CD14-positive monocyte (primary cell): ENCODE results near the gene ADH1C. TPM values are rescaled to one million over a fixed set of nuclear protein-coding genes. Genes with fewer than 3 reads are reported as not detected.

ENCODE experiments used
- DNase-seq, 3 donors: peaks; one replicate each; pipeline ENCODE4 v3.0.0-alpha.2; 2011 to 2022
- H2AFZ ChIP-seq: 2 replicates; pipeline ENCODE4 v1.6.0; 2012; ENCODE audit warnings: mild to moderate bottlenecking, low read depth, low read length, inconsistent platforms; ENCODE audit not compliant: insufficient read depth, poor library complexity, severe bottlenecking
- H3K27ac ChIP-seq, 2 donors: 1 replicate in 1 of 2; 2 replicates in 1 of 2; pipeline ENCODE4 v1.5.1; 2012 to 2013; ENCODE audit warnings: low read length in 2 of 2, control low read depth in 1 of 2, inconsistent platforms in 1 of 2, low read depth in 1 of 2, mild to moderate bottlenecking in 1 of 2
- H3K27me3 ChIP-seq, 2 donors: one replicate each; pipeline versions ENCODE4 v1.6.0 to v1.6.1; 2011 to 2013; ENCODE audit warnings: low read length in 2 of 2; ENCODE audit not compliant: control insufficient read depth in 2 of 2, insufficient read depth in 2 of 2
- H3K36me3 ChIP-seq, 2 donors: replicated peaks in 1 of 2; 1 replicate in 1 of 2; 2 replicates in 1 of 2; pipeline versions ENCODE4 v1.5.1 to v1.6.1; 2012 to 2013; ENCODE audit warnings: low read length in 2 of 2, control low read depth in 1 of 2, inconsistent platforms in 1 of 2, mild to moderate bottlenecking in 1 of 2; ENCODE audit not compliant: insufficient read depth in 2 of 2, control insufficient read depth in 1 of 2
- H3K4me1 ChIP-seq, 2 donors: 1 replicate in 1 of 2; 2 replicates in 1 of 2; pipeline versions ENCODE4 v1.5.1 to v1.6.1; 2012 to 2013; ENCODE audit warnings: low read length in 2 of 2, control low read depth in 1 of 2, inconsistent platforms in 1 of 2, mild to moderate bottlenecking in 1 of 2, moderate library complexity in 1 of 2; ENCODE audit not compliant: insufficient read depth in 2 of 2, control insufficient read depth in 1 of 2
- H3K4me2 ChIP-seq: replicated peaks from 2 replicates; pipeline ENCODE3; 2012; ENCODE audit warnings: low read length, moderate library complexity, mild to moderate bottlenecking; ENCODE audit not compliant: poor library complexity, severe bottlenecking; ENCODE audit errors: extremely low read depth
- H3K4me3 ChIP-seq, 3 experiments: fragments of 200-600 bp in 1 of 3; sonication (generic) in 1 of 3; replicated peaks in 1 of 3; 1 replicate in 2 of 3; 2 replicates in 1 of 3; pipeline ENCODE4 v1.5.1; 2011 to 2013; ENCODE audit warnings: low read length in 3 of 3, mild to moderate bottlenecking in 3 of 3, control low read depth in 2 of 3, low read depth in 2 of 3, inconsistent platforms in 1 of 3, moderate library complexity in 1 of 3
- H3K79me2 ChIP-seq: 2 replicates; pipeline ENCODE4 v1.6.0; 2012; ENCODE audit warnings: mild to moderate bottlenecking, control low read depth, inconsistent platforms, low read length, moderate library complexity; ENCODE audit not compliant: insufficient read depth
- H3K9ac ChIP-seq: 2 replicates; pipeline ENCODE4 v1.6.0; 2017; ENCODE audit warnings: low read length, mild to moderate bottlenecking; ENCODE audit not compliant: insufficient read depth, poor library complexity, severe bottlenecking
- H3K9me3 ChIP-seq, 2 donors: replicated peaks in 1 of 2; 1 replicate in 1 of 2; 2 replicates in 1 of 2; pipeline versions ENCODE4 v1.5.1 to v1.6.1; 2012 to 2013; ENCODE audit warnings: low read length in 2 of 2, control low read depth in 1 of 2; ENCODE audit not compliant: control insufficient read depth in 1 of 2, insufficient read depth in 1 of 2
- H4K20me1 ChIP-seq: 2 replicates; pipeline ENCODE4 v1.6.0; 2012; ENCODE audit warnings: mild to moderate bottlenecking, low read length, control low read depth, moderate library complexity; ENCODE audit not compliant: insufficient read depth
- H3K27ac Mint-ChIP-seq, 7 donors: one replicate each; pipeline ENCODE4 v1.8.0; 2020; ENCODE audit warnings: mild to moderate bottlenecking in 7 of 7, mixed read lengths in 7 of 7, moderate library complexity in 6 of 7, inconsistent platforms in 2 of 7
- H3K27me3 Mint-ChIP-seq, 3 donors: one replicate each; pipeline ENCODE4 v1.8.0; 2021 to 2022; ENCODE audit warnings: low read depth in 3 of 3, mild to moderate bottlenecking in 3 of 3, mixed read lengths in 3 of 3, moderate library complexity in 3 of 3, inconsistent platforms in 1 of 3
- H3K36me3 Mint-ChIP-seq, 2 donors: one replicate each; pipeline ENCODE4 v1.8.0; 2020; ENCODE audit warnings: mixed read lengths in 2 of 2, inconsistent platforms in 1 of 2, mild to moderate bottlenecking in 1 of 2
- H3K4me1 Mint-ChIP-seq: one replicate; pipeline ENCODE4 v1.8.0; 2020; ENCODE audit warnings: mild to moderate bottlenecking, mixed read lengths
- H3K4me3 Mint-ChIP-seq, 2 donors: one replicate each; pipeline ENCODE4 v1.8.0; 2020; ENCODE audit warnings: mild to moderate bottlenecking in 2 of 2, mixed read lengths in 2 of 2, moderate library complexity in 1 of 2
- H3K9me3 Mint-ChIP-seq, 7 donors: one replicate each; pipeline ENCODE4 v1.8.0; 2020 to 2022; ENCODE audit warnings: mixed read lengths in 7 of 7, mild to moderate bottlenecking in 6 of 7, moderate library complexity in 6 of 7, inconsistent platforms in 2 of 7
- WGBS: methylation state at CpG from one replicate; pipeline ENCODE4 v1.1.5; 2013; ENCODE audit warnings: missing lambda C conversion rate; ENCODE audit not compliant: insufficient coverage; 5-methylcytosine and 5-hydroxymethylcytosine counted together
- intact Hi-C, 2 donors: fragments of 100-400 bp; cut with micrococcal nuclease; formaldehyde crosslinking; loops; one replicate each; pipeline versions ENCODE4 v1.15.0 to v1.15.1; 2023
- polyA plus RNA-seq, 3 donors: library from polyadenylated mRNA; depleted of rRNA in 1 of 3; unstranded in 2 of 3; stranded (reverse) in 1 of 3; fragments of 300-500 nt in 2 of 3; fragments of >200 nt in 1 of 3; fragmentation: Illumina TruSeq in 2 of 3; gene quantifications; 1 replicate in 2 of 3; 2 replicates in 1 of 3; pipeline ENCODE4 v1.2.3, GENCODE V29; 2012 to 2021
- TF ChIP-seq, protein P1 (sequence below): fragments of 200-600 bp; IDR thresholded peaks from one replicate; pipeline ENCODE4 v1.8.0; 2022; ENCODE audit warnings: antibody characterized with exemption, mild to moderate bottlenecking

Gene ADH1C
- polyA plus RNA-seq, 3 donors: not detected

DNA sequence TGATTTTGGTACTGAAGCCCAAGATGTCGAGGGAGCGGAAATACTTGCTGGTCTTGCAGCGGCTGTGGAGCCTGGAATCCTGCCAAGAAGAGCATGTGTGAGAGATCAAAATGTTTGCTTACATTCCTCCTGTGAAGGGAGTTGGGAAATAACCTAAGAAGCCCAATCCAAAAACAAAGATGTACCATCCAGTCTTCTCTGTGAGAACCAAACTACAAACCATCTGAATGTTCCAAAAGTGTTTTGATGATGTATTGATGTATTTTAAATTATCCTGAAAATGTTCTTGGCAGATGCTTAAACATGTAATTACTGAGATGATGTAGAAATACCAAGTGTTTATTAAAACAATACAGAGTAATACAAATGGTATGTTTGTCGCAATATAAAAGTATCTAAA, 51.6 kb downstream of the ADH1C start:
- H3K79me2 ChIP-seq: no peaks in the 10 kb centered on the region
- no peak overlapping the region for H3K9ac ChIP-seq
- no peak overlapping the region for H2AFZ ChIP-seq
- no peak overlapping the region for H3K27ac Mint-ChIP-seq
- H3K36me3 ChIP-seq: no peaks in the 10 kb centered on the region
- H3K9me3 ChIP-seq: peaks cover 0 to 22% of the 10 kb centered on the region in 2 donors
- H3K4me1 ChIP-seq: no peaks in the 10 kb centered on the region
- peaks cover 0 to 20% (median 6%) of the 10 kb centered on the region in 7 donors for H3K9me3 Mint-ChIP-seq
- H3K36me3 Mint-ChIP-seq: no peaks in the 10 kb centered on the region
- no peaks in the 10 kb centered on the region for H3K27me3 Mint-ChIP-seq
- intact Hi-C loops: no loop called here
- no peak overlapping the region for H3K4me3 ChIP-seq
- H3K4me2 ChIP-seq: no peak overlapping the region
- no CpG with 5 or more reads among the region's 4 CpGs for WGBS
- DNase-seq: no peak
- TF ChIP-seq, protein P1, sequence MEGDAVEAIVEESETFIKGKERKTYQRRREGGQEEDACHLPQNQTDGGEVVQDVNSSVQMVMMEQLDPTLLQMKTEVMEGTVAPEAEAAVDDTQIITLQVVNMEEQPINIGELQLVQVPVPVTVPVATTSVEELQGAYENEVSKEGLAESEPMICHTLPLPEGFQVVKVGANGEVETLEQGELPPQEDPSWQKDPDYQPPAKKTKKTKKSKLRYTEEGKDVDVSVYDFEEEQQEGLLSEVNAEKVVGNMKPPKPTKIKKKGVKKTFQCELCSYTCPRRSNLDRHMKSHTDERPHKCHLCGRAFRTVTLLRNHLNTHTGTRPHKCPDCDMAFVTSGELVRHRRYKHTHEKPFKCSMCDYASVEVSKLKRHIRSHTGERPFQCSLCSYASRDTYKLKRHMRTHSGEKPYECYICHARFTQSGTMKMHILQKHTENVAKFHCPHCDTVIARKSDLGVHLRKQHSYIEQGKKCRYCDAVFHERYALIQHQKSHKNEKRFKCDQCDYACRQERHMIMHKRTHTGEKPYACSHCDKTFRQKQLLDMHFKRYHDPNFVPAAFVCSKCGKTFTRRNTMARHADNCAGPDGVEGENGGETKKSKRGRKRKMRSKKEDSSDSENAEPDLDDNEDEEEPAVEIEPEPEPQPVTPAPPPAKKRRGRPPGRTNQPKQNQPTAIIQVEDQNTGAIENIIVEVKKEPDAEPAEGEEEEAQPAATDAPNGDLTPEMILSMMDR: no peak
- no peaks in the 10 kb centered on the region for H3K27me3 ChIP-seq
- H3K4me3 Mint-ChIP-seq: no peak overlapping the region
- H4K20me1 ChIP-seq: no peaks in the 10 kb centered on the region
- H3K27ac ChIP-seq: no peak overlapping the region
- no peaks in the 10 kb centered on the region for H3K4me1 Mint-ChIP-seq

DNA sequence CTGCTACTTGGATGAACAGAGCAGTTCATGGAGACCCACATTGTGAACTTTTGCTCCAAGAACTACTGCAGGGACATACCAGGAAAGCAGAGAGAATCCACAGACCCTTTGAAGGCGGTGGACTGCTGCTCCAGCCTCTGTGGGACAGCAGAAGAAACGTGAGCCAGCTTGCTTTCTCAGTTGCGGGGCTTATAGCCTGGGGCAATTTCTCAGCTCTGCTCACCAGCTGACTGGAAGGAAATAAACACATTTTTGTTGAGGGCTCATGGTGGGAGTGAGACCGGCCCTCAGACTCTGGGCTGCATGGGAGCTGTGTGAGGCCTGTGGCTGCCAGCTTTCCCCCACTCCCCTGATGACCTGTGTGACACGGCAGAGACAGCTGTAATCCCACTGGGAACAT, 59.2 kb downstream of the ADH1C start:
- H4K20me1 ChIP-seq: no peaks in the 10 kb centered on the region
- no peaks in the 10 kb centered on the region for H3K36me3 Mint-ChIP-seq
- H3K27ac Mint-ChIP-seq: no peak overlapping the region
- H3K4me2 ChIP-seq: no peak overlapping the region
- no peak overlapping the region for H3K4me3 Mint-ChIP-seq
- WGBS: 79% methylated on average over 3 of the region's 5 CpGs
- H3K9me3 ChIP-seq: peaks cover 12 to 13% of the 10 kb centered on the region in 2 donors
- no peaks in the 10 kb centered on the region for H3K27me3 Mint-ChIP-seq
- H3K9ac ChIP-seq: no peak overlapping the region
- H3K9me3 Mint-ChIP-seq: peaks cover 5 to 23% (median 9%) of the 10 kb centered on the region in 7 donors
- no peak overlapping the region for H3K27ac ChIP-seq
- no peak for DNase-seq
- intact Hi-C loops: no loop called here
- H3K4me1 ChIP-seq: no peaks in the 10 kb centered on the region
- H3K79me2 ChIP-seq: no peaks in the 10 kb centered on the region
- H3K27me3 ChIP-seq: no peaks in the 10 kb centered on the region
- no peak overlapping the region for H2AFZ ChIP-seq
- H3K4me1 Mint-ChIP-seq: no peaks in the 10 kb centered on the region
- H3K4me3 ChIP-seq: no peak overlapping the region
- no peaks in the 10 kb centered on the region for H3K36me3 ChIP-seq
- TF ChIP-seq, protein P1: no peak
